Measurements from ENCODE around the gene PCDHB9.
"Not testable (repeated sequence)": the region's sequence is repeated elsewhere in the genome, so short reads cannot be mapped to it uniquely, and the experiment has no call there.

Gene PCDHB9

GRCh38 chr5:141199359-141200235, 12.6 kb downstream of the PCDHB9 start, which contains the start of gene PCDHB11:
PCDHB11 (plus strand) TSS chr5:141199627; CDS start chr5:141199775, 148 bp downstream.
- Histone ChIP-seq H3K4me3 (ENCODE audit: low read depth, low read length) (no peak within 1 kb of the TSS), H3K36me3 (no peaks in the 10 kb centered on the region), H3K27me3 (no peaks in the 10 kb centered on the region), H3K9me3 (no peaks in the 10 kb centered on the region; the same call in 1 of the 2 replicates), H3K4me1 (no peaks in the 10 kb centered on the region)
- DNase-seq, result no peak
- peak; percentile 51 for TF ChIP-seq CTCF (IDR thresholded peaks at IDR 0.05; ENCODE audit: low read depth, low read length)

- H3K27me3 ChIP-seq; H3K9me3 ChIP-seq; H3K36me3 ChIP-seq; H3K4me3 ChIP-seq (ENCODE audit: low read depth, low read length); DNase-seq; H3K4me1 ChIP-seq: not testable (repeated sequence)
Measured at GRCh38 chr5:141201126-141201525, 14.2 kb downstream of the PCDHB9 start.

- H3K4me1 ChIP-seq; H3K9me3 ChIP-seq; H3K4me3 ChIP-seq (ENCODE audit: low read depth, low read length); DNase-seq; H3K36me3 ChIP-seq; H3K27me3 ChIP-seq: not testable (repeated sequence)
Measured at GRCh38 chr5:141201646-141202045, 14.7 kb downstream of the PCDHB9 start.

GRCh38 chr5:141208478-141208877, 21.5 kb downstream of the PCDHB9 start, which contains the start of gene PCDHB12:
PCDHB12 (plus strand) TSS chr5:141208719; CDS start chr5:141208908, 189 bp downstream.
- Histone ChIP-seq H3K9me3 (no peaks in the 10 kb centered on the region), H3K27me3 (no peaks in the 10 kb centered on the region), H3K4me3 (ENCODE audit: low read depth, low read length) (no peak within 1 kb of the TSS), H3K4me1 (no peaks in the 10 kb centered on the region), H3K36me3 (no peaks in the 10 kb centered on the region)
- no peak for TF ChIP-seq CTCF (IDR thresholded peaks at IDR 0.05; ENCODE audit: low read depth, low read length)
- DNase-seq, result no peak

GRCh38 chr5:141210281-141210680, 23.3 kb downstream of the PCDHB9 start:
- H3K27me3 ChIP-seq, DNase-seq, H3K9me3 ChIP-seq: not testable (repeated sequence)

GRCh38 chr5:141210849-141211248, 23.9 kb downstream of the PCDHB9 start:
- not testable (repeated sequence) for DNase-seq; H3K4me3 ChIP-seq (ENCODE audit: low read depth, low read length); H3K9me3 ChIP-seq; H3K36me3 ChIP-seq; H3K4me1 ChIP-seq; H3K27me3 ChIP-seq

More at GRCh38 chr5:141210281-141210680, 23.3 kb downstream of the PCDHB9 start:
- H3K36me3 ChIP-seq; H3K4me3 ChIP-seq (ENCODE audit: low read depth, low read length); H3K4me1 ChIP-seq: not testable (repeated sequence)

GRCh38 chr5:141213656-141214339, 26.8 kb downstream of the PCDHB9 start, which contains the start of gene PCDHB13:
PCDHB13 (plus strand) TSS chr5:141213919; CDS start chr5:141214124, 205 bp downstream.
- not testable (repeated sequence) for H3K36me3 ChIP-seq; H3K4me1 ChIP-seq; H3K27me3 ChIP-seq; H3K4me3 ChIP-seq (ENCODE audit: low read depth, low read length); H3K9me3 ChIP-seq; DNase-seq

- H3K27me3 ChIP-seq; H3K4me3 ChIP-seq (ENCODE audit: low read depth, low read length); H3K36me3 ChIP-seq: not testable (repeated sequence)
Measured at GRCh38 chr5:141214583-141214982, 27.6 kb downstream of the PCDHB9 start.

GRCh38 chr5:141215504-141215903, 28.5 kb downstream of the PCDHB9 start:
- DNase-seq, H3K9me3 ChIP-seq, H3K36me3 ChIP-seq: not testable (repeated sequence)

More at GRCh38 chr5:141214583-141214982, 27.6 kb downstream of the PCDHB9 start:
- H3K4me1 ChIP-seq, DNase-seq, H3K9me3 ChIP-seq: not testable (repeated sequence)

GRCh38 chr5:141216035-141216434, 29.1 kb downstream of the PCDHB9 start:
- not testable (repeated sequence) for H3K9me3 ChIP-seq; H3K36me3 ChIP-seq; H3K27me3 ChIP-seq; H3K4me3 ChIP-seq (ENCODE audit: low read depth, low read length); H3K4me1 ChIP-seq; DNase-seq

More at GRCh38 chr5:141215504-141215903, 28.5 kb downstream of the PCDHB9 start:
- not testable (repeated sequence) for H3K4me1 ChIP-seq; H3K27me3 ChIP-seq; H3K4me3 ChIP-seq (ENCODE audit: low read depth, low read length)
